ENCODE results near the gene ELK4.
A peak's percentile ranks its signal among the peaks of the same experiment; 100 is the strongest.

Gene ELK4

DNA sequence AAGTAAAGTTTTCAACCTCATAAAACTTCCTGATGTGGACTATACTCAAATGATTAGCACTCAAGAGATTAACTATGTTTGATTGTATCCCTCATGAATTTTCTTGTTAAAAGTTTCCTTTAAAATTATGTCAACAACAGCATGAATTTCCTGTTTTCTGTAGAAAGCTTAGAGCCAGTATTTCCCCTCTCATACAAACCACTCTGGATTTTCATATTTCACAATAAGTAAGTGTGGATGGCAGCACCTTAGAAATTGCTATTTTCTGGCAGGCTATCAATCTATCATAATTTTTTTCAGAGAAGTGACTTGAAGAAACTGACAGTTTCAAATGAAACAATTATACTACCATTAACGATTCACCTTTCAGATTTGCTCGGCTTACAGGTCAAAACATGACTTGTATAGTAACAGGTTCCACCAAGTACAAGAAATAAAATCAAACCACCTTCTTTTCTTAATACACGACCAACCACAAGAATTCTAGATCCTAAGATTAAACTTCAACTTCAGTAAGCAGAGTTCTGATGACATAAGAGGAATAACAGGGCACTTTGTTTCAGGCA, 20.8 kb downstream of the ELK4 start:
- H3K4me1 Mint-ChIP-seq: no peaks in the 10 kb centered on the region
- H3K27me3 Mint-ChIP-seq (ENCODE audit: low read depth, poor library complexity): no peaks in the 10 kb centered on the region
- H3K36me3 Mint-ChIP-seq (ENCODE audit: low read depth): peaks cover 63% of the 10 kb centered on the region
- no peak overlapping the region for H3K27ac Mint-ChIP-seq
- no peaks in the 10 kb centered on the region for H3K9me3 Mint-ChIP-seq
- TF ChIP-seq, protein P1, sequence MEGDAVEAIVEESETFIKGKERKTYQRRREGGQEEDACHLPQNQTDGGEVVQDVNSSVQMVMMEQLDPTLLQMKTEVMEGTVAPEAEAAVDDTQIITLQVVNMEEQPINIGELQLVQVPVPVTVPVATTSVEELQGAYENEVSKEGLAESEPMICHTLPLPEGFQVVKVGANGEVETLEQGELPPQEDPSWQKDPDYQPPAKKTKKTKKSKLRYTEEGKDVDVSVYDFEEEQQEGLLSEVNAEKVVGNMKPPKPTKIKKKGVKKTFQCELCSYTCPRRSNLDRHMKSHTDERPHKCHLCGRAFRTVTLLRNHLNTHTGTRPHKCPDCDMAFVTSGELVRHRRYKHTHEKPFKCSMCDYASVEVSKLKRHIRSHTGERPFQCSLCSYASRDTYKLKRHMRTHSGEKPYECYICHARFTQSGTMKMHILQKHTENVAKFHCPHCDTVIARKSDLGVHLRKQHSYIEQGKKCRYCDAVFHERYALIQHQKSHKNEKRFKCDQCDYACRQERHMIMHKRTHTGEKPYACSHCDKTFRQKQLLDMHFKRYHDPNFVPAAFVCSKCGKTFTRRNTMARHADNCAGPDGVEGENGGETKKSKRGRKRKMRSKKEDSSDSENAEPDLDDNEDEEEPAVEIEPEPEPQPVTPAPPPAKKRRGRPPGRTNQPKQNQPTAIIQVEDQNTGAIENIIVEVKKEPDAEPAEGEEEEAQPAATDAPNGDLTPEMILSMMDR (IDR thresholded peaks at IDR 0.05): no peak
- H3K4me3 Mint-ChIP-seq: no peak overlapping the region
- DNase-seq: no peak

DNA sequence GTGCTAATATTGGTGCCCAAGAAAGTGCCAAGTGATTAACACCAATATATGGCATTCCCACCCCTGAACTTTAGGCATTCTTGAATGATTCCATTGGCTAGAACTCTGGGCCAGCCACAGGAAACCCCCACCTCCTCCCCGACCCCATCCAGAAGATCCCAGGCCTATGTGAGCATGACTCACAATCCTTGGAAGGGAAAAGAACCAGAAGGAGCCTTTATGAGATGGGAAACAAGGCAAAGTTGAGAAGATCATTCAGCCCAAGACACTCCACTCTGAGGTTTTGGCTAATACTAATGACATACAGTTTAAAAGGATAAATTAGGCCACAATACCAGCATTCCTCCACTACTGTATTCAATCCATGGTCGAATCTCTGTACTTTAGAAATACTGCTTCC, 21.8 kb downstream of the ELK4 start:
- TF ChIP-seq, protein P1 (IDR thresholded peaks at IDR 0.05): no peak
- Mint-ChIP-seq H3K4me3 (no peak overlapping the region), H3K36me3 (ENCODE audit: low read depth) (peaks cover 60% of the 10 kb centered on the region), H3K4me1 (no peaks in the 10 kb centered on the region), H3K27ac (peak overlapping the region; percentile 48), H3K27me3 (ENCODE audit: low read depth, poor library complexity) (no peaks in the 10 kb centered on the region), H3K9me3 (no peaks in the 10 kb centered on the region)
- DNase-seq: no peak

DNA sequence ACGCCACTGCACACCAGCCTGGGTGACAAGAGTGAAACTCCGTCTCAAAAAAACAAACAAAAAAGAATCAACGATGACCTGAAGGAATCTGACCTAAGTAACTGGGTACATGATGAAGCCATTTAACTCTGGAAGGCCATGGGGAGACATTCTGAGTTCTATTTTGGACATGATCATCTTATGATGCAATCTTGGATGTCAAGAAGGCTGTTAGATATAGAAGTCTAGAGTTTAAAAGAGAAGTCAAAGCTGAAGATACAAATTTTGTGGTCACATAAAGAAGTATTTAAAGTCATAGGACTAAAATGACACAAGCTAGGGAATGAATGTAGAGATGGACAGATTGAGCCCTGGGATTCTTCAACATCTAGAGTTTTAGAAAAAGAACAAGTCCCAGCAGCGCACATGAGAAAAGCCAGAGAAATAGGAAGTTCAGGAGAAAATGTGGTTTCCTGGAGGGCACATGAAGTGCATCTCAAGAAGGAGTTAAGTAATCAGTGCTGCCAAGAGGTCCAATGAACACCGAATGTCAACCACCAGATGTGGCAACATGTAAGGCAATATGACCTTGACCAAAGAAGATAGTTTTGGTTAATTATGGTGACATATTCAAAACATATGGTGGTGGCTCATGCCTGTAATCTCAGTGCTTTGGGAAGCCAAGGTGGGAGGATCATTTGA, 26.8 kb downstream of the ELK4 start:
- Mint-ChIP-seq H3K27me3 (ENCODE audit: low read depth, poor library complexity) (no peaks in the 10 kb centered on the region), H3K27ac (no peak overlapping the region), H3K4me3 (no peak overlapping the region), H3K9me3 (no peaks in the 10 kb centered on the region), H3K36me3 (ENCODE audit: low read depth) (peaks cover 53% of the 10 kb centered on the region), H3K4me1 (no peaks in the 10 kb centered on the region)
- TF ChIP-seq, protein P1 (IDR thresholded peaks at IDR 0.05): no peak
- DNase-seq: no peak

DNA sequence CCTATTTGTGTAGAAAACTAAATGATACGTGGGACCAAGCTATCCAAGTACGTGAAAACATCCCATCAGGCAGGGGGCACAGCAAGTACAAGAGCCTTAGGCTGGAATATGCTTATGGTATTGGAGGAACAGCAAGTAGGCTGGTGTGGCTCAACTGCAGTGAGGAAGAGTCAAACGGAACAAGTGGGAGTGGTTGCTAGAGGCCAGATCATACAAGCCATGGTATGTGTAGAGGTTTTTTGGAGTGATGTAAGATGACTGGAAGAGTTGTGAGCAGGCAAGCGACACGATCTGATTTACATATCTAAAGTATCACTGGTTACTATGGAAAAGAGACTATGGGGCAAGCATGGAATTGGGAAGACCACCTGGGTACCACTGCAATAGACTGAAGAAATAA, 27.8 kb downstream of the ELK4 start:
- TF ChIP-seq, protein P1 (IDR thresholded peaks at IDR 0.05): no peak
- H3K36me3 Mint-ChIP-seq (ENCODE audit: low read depth): peaks cover 52% of the 10 kb centered on the region
- peak overlapping the region; percentile 3 for H3K27ac Mint-ChIP-seq
- no peak overlapping the region for H3K4me3 Mint-ChIP-seq
- DNase-seq: no peak
- no peaks in the 10 kb centered on the region for H3K4me1 Mint-ChIP-seq
- H3K27me3 Mint-ChIP-seq (ENCODE audit: low read depth, poor library complexity): no peaks in the 10 kb centered on the region
- no peaks in the 10 kb centered on the region for H3K9me3 Mint-ChIP-seq

DNA sequence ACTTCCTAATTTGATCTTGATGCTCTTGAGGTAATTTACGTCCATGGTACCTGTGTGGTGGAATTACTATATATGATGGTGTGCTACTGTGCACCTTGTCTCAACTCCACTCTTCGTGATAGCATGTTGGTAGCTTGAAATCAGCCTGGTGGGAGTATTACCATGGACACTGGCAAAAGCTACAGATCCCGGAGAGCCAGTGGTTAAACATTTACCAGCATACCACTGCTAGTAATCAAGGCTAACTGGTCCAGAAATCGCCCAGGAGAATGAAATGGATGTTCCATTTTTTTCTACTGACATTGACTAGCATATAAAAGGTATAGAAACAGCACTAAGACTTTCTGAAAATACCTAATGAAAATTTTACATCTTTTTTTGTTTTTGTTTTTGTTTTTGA, 30.6 kb downstream of the ELK4 start:
- Mint-ChIP-seq H3K27me3 (ENCODE audit: low read depth, poor library complexity) (peaks cover 3% of the 10 kb centered on the region), H3K4me1 (no peaks in the 10 kb centered on the region), H3K36me3 (ENCODE audit: low read depth) (peaks cover 36% of the 10 kb centered on the region), H3K9me3 (no peaks in the 10 kb centered on the region), H3K27ac (no peak overlapping the region), H3K4me3 (no peak overlapping the region)
- no peak for DNase-seq
- TF ChIP-seq, protein P1 (IDR thresholded peaks at IDR 0.05): no peak

DNA sequence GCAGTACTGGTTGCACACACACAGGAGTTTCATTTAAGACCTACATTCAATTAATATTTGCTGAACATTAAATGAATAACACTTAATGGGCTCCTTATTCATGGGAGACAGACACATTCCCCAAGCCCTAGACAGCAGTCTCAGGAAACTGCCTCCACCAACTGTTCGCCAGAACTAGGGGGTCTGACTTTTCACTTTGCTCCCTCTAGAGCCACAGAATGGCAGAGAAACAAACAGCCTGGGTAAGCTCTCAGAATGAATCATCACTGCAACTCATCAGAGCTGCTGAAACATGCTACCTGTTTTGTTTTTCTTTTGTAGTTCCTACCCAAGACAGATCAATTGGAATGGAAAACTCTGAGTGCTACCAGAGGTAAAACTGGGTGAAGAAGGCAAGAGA, 31.7 kb downstream of the ELK4 start:
- Mint-ChIP-seq H3K27ac (no peak overlapping the region), H3K27me3 (ENCODE audit: low read depth, poor library complexity) (peaks cover 3% of the 10 kb centered on the region), H3K4me1 (no peaks in the 10 kb centered on the region), H3K9me3 (no peaks in the 10 kb centered on the region), H3K36me3 (ENCODE audit: low read depth) (peaks cover 35% of the 10 kb centered on the region), H3K4me3 (no peak overlapping the region)
- TF ChIP-seq, protein P1 (IDR thresholded peaks at IDR 0.05): no peak
- no peak for DNase-seq

Data from nephron progenitor cell (in vitro differentiated cells).